H1 (cell line): ENCODE measurements around the gene ANKRD26.

Source experiments
- ATF2 ChIP-seq: IDR thresholded peaks from 2 replicates; pipeline ENCODE4 v1.6.1; 2012; ENCODE audit warnings: low read length, inconsistent platforms
- BCL11A ChIP-seq, 2 experiments: IDR thresholded peaks; one replicate each; pipeline ENCODE4 v1.6.1; 2011; ENCODE audit warnings: low read depth in 2 of 2, low read length in 2 of 2, mild to moderate bottlenecking in 2 of 2
- CEBPB ChIP-seq: IDR thresholded peaks from 2 replicates; pipeline ENCODE4 v1.6.1; 2012; ENCODE audit warnings: low read depth, low read length
- CHD2 ChIP-seq: IDR thresholded peaks from 2 replicates; pipeline ENCODE4 v1.6.1; 2012; ENCODE audit warnings: low read length, improper control_type of control experiment
- EZH2 ChIP-seq: fragments of 200-600 bp; sonication (generic); IDR thresholded peaks from 2 replicates; pipeline ENCODE4 v1.7.1; 2012; ENCODE audit warnings: low read depth, mild to moderate bottlenecking, moderate library complexity, low read length, inconsistent platforms; ENCODE audit not compliant: severe bottlenecking
- FOSL1 ChIP-seq: IDR thresholded peaks from 2 replicates; pipeline ENCODE4 v1.6.1; 2011; ENCODE audit warnings: mild to moderate bottlenecking, low read depth, low read length, moderate library complexity; ENCODE audit not compliant: insufficient read depth
- GABPA ChIP-seq: IDR thresholded peaks from 2 replicates; pipeline ENCODE4 v1.6.1; 2011; ENCODE audit warnings: mild to moderate bottlenecking, low read length, moderate library complexity, borderline replicate concordance; ENCODE audit not compliant: insufficient read depth
- POLR2A ChIP-seq, 2 experiments: IDR thresholded peaks; 1 replicate in 1 of 2; 2 replicates in 1 of 2; pipeline ENCODE4 v1.6.1; 2011; ENCODE audit warnings: low read depth in 2 of 2, low read length in 2 of 2, mild to moderate bottlenecking in 2 of 2; ENCODE audit errors: control extremely low read depth in 1 of 2
- POLR2AphosphoS5 ChIP-seq: IDR thresholded peaks from 2 replicates; pipeline ENCODE4 v1.6.1; 2011; ENCODE audit warnings: low read depth, low read length
- SUZ12 ChIP-seq: fragments of 200-600 bp; sonication (generic); IDR thresholded peaks from 2 replicates; pipeline ENCODE4 v1.6.1; 2012; ENCODE audit warnings: mild to moderate bottlenecking, inconsistent platforms, low read length, moderate library complexity, mixed read lengths
- TAF7 ChIP-seq: optimal IDR thresholded peaks from 2 replicates; pipeline ENCODE3; 2011; ENCODE audit warnings: low read depth, mild to moderate bottlenecking, inconsistent platforms, low read length, moderate library complexity, borderline replicate concordance
- USF2 ChIP-seq: IDR thresholded peaks from 2 replicates; pipeline ENCODE4 v1.6.1; 2011; ENCODE audit warnings: low read length, improper control_type of control experiment
- TF ChIP-seq, protein P1 (sequence below), 3 experiments: IDR thresholded peaks; 1 replicate in 2 of 3; 2 replicates in 1 of 3; pipeline versions ENCODE4 v1.5.1 to v1.6.1; 2011; ENCODE audit warnings: low read length in 3 of 3, mild to moderate bottlenecking in 3 of 3, inconsistent platforms in 2 of 3, low read depth in 1 of 3, moderate library complexity in 1 of 3; ENCODE audit not compliant: insufficient read depth in 1 of 3; ENCODE audit errors: control extremely low read depth in 1 of 3

- TF ChIP-seq GABPA (no peak), CHD2 (no peak), BCL11A (IDR thresholded peaks at IDR 0.05; ENCODE audit: low read depth in 2 of 2, low read length in 2 of 2) (no peak), ATF2 (no peak), POLR2A (IDR thresholded peaks at IDR 0.05; ENCODE audit: control extremely low read depth in 1 of 2, low read depth in 2 of 2, low read length in 2 of 2) (no peak), SUZ12 (no peak), POLR2AphosphoS5 (no peak), EZH2 (no peak), FOSL1 (no peak), USF2 (no peak), CEBPB (no peak), TAF7 (no peak)
- TF ChIP-seq, protein P1, sequence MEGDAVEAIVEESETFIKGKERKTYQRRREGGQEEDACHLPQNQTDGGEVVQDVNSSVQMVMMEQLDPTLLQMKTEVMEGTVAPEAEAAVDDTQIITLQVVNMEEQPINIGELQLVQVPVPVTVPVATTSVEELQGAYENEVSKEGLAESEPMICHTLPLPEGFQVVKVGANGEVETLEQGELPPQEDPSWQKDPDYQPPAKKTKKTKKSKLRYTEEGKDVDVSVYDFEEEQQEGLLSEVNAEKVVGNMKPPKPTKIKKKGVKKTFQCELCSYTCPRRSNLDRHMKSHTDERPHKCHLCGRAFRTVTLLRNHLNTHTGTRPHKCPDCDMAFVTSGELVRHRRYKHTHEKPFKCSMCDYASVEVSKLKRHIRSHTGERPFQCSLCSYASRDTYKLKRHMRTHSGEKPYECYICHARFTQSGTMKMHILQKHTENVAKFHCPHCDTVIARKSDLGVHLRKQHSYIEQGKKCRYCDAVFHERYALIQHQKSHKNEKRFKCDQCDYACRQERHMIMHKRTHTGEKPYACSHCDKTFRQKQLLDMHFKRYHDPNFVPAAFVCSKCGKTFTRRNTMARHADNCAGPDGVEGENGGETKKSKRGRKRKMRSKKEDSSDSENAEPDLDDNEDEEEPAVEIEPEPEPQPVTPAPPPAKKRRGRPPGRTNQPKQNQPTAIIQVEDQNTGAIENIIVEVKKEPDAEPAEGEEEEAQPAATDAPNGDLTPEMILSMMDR (IDR thresholded peaks at IDR 0.05; ENCODE audit: control extremely low read depth in 1 of 3, insufficient read depth in 1 of 3, low read depth in 1 of 3, low read length in 3 of 3), result no peak
Observed at GRCh38 chr10:26969145-26969926, 131.0 kb downstream of the ANKRD26 start.
